Stomach (tissue), 4 donors: ENCODE measurements around the gene GRIA3.

Experiments
- EP300 ChIP-seq: sonication (generic); formaldehyde crosslinking; IDR thresholded peaks from one replicate; pipeline ENCODE4 v1.6.1; 2017; ENCODE audit warnings: antibody characterized with exemption
- POLR2A ChIP-seq, 4 donors: fragments of 450-650 bp; IDR thresholded peaks; one replicate each; pipeline ENCODE4 v1.6.1; 2016; ENCODE audit warnings: antibody characterized with exemption in 4 of 4, control low read depth in 2 of 4, mild to moderate bottlenecking in 1 of 4, moderate library complexity in 1 of 4
- TF ChIP-seq, protein P1 (sequence below), 7 experiments: fragments of 450-650 bp in 4 of 7; fragments of 200-600 bp in 3 of 7; sonication (generic) in 3 of 7; IDR thresholded peaks; one replicate each; pipeline ENCODE4 v1.5.1; 2016 to 2019; ENCODE audit warnings: antibody characterized with exemption in 7 of 7, control low read depth in 2 of 7, mild to moderate bottlenecking in 1 of 7

DNA sequence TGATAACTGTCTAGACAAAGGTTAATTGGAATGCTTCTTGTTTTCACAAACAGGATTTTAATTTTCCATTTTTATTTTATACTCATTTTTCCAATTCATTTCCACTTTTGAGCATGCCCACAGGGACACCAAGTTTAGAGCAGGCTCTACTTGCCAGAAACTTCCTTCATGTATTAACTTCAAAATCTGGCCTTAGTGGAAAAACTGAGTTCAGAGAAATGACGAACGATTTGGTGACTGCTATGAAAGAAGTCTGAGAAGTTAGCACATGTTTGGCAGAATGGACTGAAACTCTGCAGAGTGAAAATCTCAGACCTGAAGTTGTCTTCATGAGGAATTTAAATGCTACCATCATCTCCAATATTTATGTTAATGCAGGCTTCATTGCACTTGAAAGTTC, 334.7 kb downstream of the GRIA3 start:
- TF ChIP-seq, protein P1, sequence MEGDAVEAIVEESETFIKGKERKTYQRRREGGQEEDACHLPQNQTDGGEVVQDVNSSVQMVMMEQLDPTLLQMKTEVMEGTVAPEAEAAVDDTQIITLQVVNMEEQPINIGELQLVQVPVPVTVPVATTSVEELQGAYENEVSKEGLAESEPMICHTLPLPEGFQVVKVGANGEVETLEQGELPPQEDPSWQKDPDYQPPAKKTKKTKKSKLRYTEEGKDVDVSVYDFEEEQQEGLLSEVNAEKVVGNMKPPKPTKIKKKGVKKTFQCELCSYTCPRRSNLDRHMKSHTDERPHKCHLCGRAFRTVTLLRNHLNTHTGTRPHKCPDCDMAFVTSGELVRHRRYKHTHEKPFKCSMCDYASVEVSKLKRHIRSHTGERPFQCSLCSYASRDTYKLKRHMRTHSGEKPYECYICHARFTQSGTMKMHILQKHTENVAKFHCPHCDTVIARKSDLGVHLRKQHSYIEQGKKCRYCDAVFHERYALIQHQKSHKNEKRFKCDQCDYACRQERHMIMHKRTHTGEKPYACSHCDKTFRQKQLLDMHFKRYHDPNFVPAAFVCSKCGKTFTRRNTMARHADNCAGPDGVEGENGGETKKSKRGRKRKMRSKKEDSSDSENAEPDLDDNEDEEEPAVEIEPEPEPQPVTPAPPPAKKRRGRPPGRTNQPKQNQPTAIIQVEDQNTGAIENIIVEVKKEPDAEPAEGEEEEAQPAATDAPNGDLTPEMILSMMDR (IDR thresholded peaks at IDR 0.05): no peak
- TF ChIP-seq POLR2A (IDR thresholded peaks at IDR 0.05): no peak
- no peak for TF ChIP-seq EP300
